Raji (cell line): ENCODE data around the gene MAP3K2.

ENCODE experiments used
- POLR2A ChIP-seq: IDR thresholded peaks from 2 replicates; pipeline ENCODE4 v1.6.1; 2011; ENCODE audit warnings: low read depth, low read length, control low read depth; ENCODE audit not compliant: insufficient read depth

Gene MAP3K2

GRCh38 chr2:127414638-127415592 lies 27.1 kb upstream of the MAP3K2 start:
- TF ChIP-seq POLR2A: no peak

GRCh38 chr2:127413782-127414637 lies 26.2 kb upstream of the MAP3K2 start:
- TF ChIP-seq POLR2A: no peak

- TF ChIP-seq POLR2A: no peak
Observed at GRCh38 chr2:127413200-127413599, 25.4 kb upstream of the MAP3K2 start.

GRCh38 chr2:127411653-127412369 lies 24.0 kb upstream of the MAP3K2 start:
- TF ChIP-seq POLR2A: no peak

- TF ChIP-seq POLR2A: no peak
Observed at GRCh38 chr2:127410871-127411652, 23.3 kb upstream of the MAP3K2 start.

GRCh38 chr2:127408807-127409099 lies 21.0 kb upstream of the MAP3K2 start:
- no peak for TF ChIP-seq POLR2A

GRCh38 chr2:127408004-127408806 lies 20.4 kb upstream of the MAP3K2 start:
- no peak for TF ChIP-seq POLR2A

GRCh38 chr2:127407661-127408003 lies 19.9 kb upstream of the MAP3K2 start:
- TF ChIP-seq POLR2A: no peak

GRCh38 chr2:127407091-127407490 lies 19.3 kb upstream of the MAP3K2 start:
- no peak for TF ChIP-seq POLR2A

- TF ChIP-seq POLR2A: no peak
Observed at GRCh38 chr2:127406454-127406853, 18.7 kb upstream of the MAP3K2 start.

GRCh38 chr2:127405255-127405610 lies 17.5 kb upstream of the MAP3K2 start:
- TF ChIP-seq POLR2A: no peak

GRCh38 chr2:127404466-127405254 lies 16.9 kb upstream of the MAP3K2 start:
- no peak for TF ChIP-seq POLR2A

GRCh38 chr2:127403460-127403859 lies 15.7 kb upstream of the MAP3K2 start:
- TF ChIP-seq POLR2A: no peak
